Measurements from ENCODE around the gene TFIP11.

The TFIP11 gene

GRCh38 chr22:26512149-26512793, at the start of gene TFIP11:
TFIP11 (minus strand) TSS chr22:26512473; CDS start chr22:26510272, 2,201 bp downstream.
- DNase-seq (ENCODE audit: low read depth in 4 of 4, low spot score in 1 of 4), result peak; percentile 86 to 92 (median 89)

DNA sequence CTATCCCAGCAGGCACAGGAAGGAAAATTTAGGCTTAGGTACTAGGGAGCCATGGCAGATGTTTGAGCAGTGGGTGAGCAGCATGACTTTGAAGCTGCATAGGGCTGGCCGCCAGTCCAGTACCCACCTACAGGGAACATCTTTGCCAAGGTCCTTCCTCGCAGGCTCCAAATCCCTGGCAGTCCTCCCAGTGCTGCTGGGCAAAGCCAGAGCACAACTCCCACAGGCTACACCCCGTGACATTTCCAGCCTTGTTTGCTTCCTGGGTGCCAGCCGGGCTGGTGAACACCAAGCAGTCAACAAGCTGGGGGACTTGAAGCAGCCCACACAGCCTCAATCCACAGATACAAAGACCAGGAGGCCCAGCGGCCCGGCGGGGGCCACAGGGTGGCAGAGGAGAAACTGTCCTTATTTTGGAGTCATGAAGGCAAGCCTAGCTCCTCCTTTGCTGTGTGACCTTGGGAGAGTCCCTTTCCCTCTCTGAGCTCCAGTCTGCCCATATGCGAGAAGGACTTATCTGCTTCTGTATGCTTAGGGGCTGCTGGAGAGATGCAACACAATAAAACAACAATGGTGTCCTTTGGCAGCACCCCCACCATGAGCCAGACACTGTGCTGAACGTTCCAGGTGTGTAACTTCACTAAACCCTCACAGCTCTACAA, 49.6 kb upstream of the TFIP11 start:
- DNase-seq (ENCODE audit: low read depth in 4 of 4, low spot score in 1 of 4), result no peak

GRCh38 chr22:26559961-26560575, 47.8 kb upstream of the TFIP11 start:
- DNase-seq (ENCODE audit: low read depth in 4 of 4, low spot score in 1 of 4), result no peak

- no peak for DNase-seq (ENCODE audit: low read depth in 4 of 4, low spot score in 1 of 4)
These were observed 46.1 kb upstream of the TFIP11 start for GRCh38 chr22:26558248-26558895.

GRCh38 chr22:26556904-26557303, 44.6 kb upstream of the TFIP11 start:
- no peak for DNase-seq (ENCODE audit: low read depth in 4 of 4, low spot score in 1 of 4)

- no peak for DNase-seq (ENCODE audit: low read depth in 4 of 4, low spot score in 1 of 4)
These were observed 43.2 kb upstream of the TFIP11 start for GRCh38 chr22:26555478-26555877.

- no peak for DNase-seq (ENCODE audit: low read depth in 4 of 4, low spot score in 1 of 4)
These were observed 42.7 kb upstream of the TFIP11 start for GRCh38 chr22:26554956-26555355.

GRCh38 chr22:26553056-26553752, 40.9 kb upstream of the TFIP11 start:
- no peak for DNase-seq (ENCODE audit: low read depth in 4 of 4, low spot score in 1 of 4)

DNA sequence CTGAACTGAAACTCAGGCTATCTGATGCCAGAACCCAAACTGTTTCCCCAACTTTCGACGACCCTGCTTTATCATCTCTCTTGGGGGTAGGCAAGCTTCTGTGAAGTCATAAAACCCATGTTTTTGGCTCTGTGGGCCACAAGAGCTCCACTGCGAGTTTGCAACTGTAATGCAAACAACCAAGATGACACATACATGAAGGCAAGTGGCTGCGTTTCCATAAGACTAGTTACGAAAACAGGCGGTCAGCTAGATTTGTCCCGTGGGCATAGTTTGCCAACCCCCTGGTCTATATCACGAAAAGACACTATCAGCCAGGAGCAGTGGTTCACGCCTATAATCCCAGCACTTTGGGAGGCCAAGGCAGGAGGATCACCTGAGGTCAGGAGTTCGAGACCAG, 40.2 kb upstream of the TFIP11 start:
- no peak for DNase-seq (ENCODE audit: low read depth in 4 of 4, low spot score in 1 of 4)

DNA sequence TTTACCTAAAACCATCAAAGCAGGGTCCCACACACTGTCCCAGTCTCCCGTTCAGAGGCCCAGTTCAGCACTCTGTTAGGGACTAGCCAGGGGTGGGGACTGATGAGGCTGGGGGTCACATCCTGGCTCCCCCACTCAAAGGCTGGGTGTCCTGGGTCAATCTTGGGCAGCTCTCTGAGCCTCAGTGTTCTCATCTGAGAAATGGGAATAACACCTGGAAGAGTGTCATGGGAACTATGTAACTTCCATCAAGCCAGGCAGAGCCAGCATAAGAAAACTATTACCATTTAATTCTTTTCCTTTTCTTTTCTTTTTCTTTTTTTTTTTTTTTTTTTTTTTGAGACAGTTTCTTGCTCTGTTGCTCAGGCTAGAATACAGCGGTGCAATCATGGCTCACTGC, 39.3 kb upstream of the TFIP11 start:
- no peak for DNase-seq (ENCODE audit: low read depth in 4 of 4, low spot score in 1 of 4)

- DNase-seq (ENCODE audit: low read depth in 4 of 4, low spot score in 1 of 4), result no peak
These were observed 38.3 kb upstream of the TFIP11 start for GRCh38 chr22:26550498-26551033.

DNA sequence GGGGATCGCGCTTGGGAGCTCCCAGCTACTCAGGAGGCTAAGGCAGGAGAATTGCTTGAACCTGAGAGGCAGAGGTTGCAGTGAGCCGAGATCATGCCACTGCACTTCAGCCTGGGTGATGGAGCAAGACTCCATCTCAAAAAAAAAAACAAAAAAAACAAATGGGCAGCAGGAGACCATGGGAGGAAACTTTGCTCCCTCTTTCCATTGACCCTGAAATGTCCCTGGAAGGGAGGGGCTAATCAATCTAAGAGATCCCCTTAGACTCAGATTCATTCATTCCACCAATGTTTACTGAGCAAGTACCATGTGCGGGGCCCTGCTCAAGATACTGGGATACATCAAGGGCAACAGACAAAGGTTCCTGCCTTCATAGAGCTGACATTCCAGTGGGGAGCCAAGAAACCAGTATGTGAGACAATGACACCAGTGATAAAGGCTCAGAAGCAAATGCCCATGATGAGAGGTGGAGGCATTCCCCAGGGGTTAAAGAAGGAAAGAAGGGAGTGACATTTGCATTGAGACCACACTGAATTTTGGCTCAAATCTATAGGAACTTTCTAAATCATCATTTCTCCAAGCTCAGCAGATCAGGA, 37.7 kb upstream of the TFIP11 start:
- no peak for DNase-seq (ENCODE audit: low read depth in 4 of 4, low spot score in 1 of 4)

- DNase-seq (ENCODE audit: low read depth in 4 of 4, low spot score in 1 of 4), result no peak
These were observed 36.7 kb upstream of the TFIP11 start for GRCh38 chr22:26548984-26549383.

- no peak for DNase-seq (ENCODE audit: low read depth in 4 of 4, low spot score in 1 of 4)
These were observed 36.0 kb upstream of the TFIP11 start for GRCh38 chr22:26548303-26548702.

DNA sequence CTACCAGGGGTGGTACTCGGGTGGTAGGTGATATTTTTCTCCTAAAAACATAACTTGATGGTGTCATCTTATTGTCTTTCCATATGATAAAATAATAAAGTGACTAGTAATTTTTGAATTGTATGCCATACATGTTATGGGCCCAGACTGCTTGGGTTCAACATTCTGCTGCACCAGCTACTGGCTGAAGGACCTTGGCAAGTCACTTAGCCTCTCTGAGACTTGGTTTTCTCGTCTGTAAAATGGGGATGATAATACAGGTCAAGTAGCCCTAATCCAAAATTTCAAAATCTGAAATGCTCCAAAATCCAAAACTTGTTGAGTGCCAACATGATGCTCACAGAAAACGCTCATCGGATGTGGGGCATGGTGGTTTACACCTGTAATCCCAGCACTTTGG, 35.6 kb upstream of the TFIP11 start:
- no peak for DNase-seq (ENCODE audit: low read depth in 4 of 4, low spot score in 1 of 4)

DNA sequence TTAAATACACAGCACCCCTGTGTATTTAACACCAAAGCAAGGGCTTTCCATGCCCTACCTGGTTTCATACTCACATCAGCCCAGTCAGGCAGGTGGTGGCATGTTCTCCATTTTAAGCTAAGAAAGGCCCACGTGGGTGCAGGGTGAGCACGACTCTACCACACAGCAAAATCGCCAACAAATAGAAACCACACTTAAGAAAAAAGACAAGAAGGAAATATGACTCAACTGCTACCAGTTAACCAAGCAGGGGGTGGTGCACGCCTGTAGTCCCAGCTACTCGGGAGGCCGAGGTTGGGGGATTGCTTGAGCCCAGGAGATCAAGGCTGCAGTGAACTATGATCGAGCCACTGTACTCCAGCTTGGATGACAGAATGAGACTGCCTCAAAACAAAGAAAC, 35.2 kb upstream of the TFIP11 start:
- DNase-seq (ENCODE audit: low read depth in 4 of 4, low spot score in 1 of 4), result peak in 3 of 4 experiments; percentile 1 to 13 (median 2)

- no peak for DNase-seq (ENCODE audit: low read depth in 4 of 4, low spot score in 1 of 4)
These were observed 34.0 kb upstream of the TFIP11 start for GRCh38 chr22:26546282-26546681.

GRCh38 chr22:26545827-26546226, 33.6 kb upstream of the TFIP11 start:
- DNase-seq (ENCODE audit: low read depth in 4 of 4, low spot score in 1 of 4), result no peak

DNA sequence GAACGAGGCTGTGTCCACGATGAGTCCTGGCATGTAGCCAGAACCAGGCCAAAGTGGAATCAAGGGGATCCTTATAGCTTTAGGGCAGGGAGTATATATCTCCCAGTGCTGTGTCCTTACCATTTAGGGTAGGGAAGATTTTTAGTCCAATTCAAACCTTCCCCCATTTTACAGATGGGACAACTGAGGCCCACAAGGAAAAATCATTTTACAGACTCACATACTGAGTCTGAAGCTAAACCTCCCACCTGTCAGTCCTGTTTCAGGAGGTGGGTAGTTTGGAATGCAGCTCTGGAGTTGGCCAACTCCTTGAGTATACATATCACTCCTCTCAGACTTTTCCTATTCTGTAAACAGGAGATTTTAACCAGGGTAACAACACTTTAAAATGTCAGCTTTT, 33.1 kb upstream of the TFIP11 start:
- no peak for DNase-seq (ENCODE audit: low read depth in 4 of 4, low spot score in 1 of 4)

GRCh38 chr22:26544489-26544888, 32.2 kb upstream of the TFIP11 start:
- DNase-seq (ENCODE audit: low read depth in 4 of 4, low spot score in 1 of 4), result no peak

DNA sequence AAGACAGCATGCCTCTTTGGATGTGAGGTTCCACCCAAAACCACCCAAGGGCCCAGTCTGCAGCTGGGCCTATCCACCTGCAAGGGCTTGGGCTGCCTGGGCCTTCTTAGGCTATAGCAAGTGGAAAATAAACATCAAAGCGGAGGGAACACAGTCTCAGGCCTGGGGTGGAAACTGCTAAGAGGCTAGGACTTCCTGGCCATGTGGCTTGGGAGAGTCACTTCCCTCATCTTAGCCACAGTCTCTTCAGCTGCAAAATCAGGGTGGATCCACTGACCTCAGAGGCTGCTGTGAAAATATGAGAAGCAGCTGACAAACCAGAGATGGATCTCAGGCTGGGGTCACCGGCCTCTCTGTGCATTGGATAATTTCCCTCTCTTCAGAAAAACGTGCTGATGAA, 30.6 kb upstream of the TFIP11 start:
- no peak for DNase-seq (ENCODE audit: low read depth in 4 of 4, low spot score in 1 of 4)

Measured in stimulated activated CD4-positive, alpha-beta T cell treated with anti-CD3 and anti-CD28 coated beads, Interleukin-1b, Interleukin-23, amount 100 ng/mL, for 24 hours (primary cell).